KG1 (cell line): ENCODE results near the gene CAD.
"Not testable (repeated sequence)": the region's sequence is repeated elsewhere in the genome, so short reads cannot be mapped to it uniquely, and the experiment has no call there.

Experiments
- DNase-seq: peaks from one replicate; lab custom pipeline; 2025; lab: John Stamatoyannopoulos, UW

The CAD gene

GRCh38 chr2:27256855-27257454 lies 39.8 kb downstream of the CAD start:
- DNase-seq, result no peak

DNA sequence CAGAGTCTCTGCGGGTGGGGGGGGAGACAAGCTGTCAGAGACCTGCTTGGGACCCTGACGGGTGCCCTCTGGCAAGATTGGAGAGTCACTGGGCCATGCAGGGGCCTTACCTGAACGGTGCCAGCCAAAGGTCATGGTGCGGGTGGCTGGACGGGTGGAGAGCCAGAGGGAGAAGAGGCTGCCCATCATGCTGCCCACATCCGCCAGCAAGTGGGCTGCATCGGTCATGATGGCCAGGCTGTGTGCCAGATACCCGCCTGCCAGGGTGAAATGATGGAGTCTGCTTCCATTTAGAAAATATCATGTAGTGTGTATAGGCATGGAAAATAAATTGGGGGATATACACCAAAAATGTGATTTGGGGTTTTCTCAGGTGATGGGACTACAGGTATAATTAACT lies 40.9 kb downstream of the CAD start:
- DNase-seq, result no peak

DNA sequence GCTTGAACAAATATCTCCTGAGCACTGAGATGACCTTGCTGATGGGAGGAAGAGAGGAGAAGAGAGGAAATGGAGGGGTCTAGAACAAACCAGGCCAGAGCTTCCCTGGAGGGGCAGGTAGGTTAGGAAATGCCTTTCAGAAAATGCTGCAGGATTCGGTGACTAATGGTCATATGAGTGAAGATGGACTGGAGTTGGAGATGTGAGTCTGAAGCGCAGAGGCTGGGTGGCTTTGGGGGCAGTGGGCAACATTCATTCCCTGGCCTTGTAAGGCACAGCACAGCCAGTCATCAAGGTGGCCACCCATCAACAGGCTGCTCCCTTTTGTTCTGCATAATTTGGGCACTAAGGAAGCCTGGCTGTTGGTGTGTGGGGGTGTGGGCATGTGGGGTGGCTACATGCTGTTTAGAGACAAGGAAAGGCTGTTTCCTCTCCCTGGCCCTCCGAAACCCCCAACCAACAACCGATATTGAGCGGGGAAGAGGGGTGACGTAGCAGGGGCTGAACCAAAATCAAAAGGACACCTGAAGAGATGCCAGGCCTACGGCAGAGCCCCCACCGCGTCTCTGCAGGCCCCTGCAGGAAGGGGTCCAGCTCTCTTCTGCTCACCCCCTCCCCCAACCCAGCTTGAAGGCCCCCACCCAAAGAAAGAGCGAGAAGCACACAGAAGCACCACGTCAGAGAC lies 44.2 kb downstream of the CAD start:
- no peak for DNase-seq

DNA sequence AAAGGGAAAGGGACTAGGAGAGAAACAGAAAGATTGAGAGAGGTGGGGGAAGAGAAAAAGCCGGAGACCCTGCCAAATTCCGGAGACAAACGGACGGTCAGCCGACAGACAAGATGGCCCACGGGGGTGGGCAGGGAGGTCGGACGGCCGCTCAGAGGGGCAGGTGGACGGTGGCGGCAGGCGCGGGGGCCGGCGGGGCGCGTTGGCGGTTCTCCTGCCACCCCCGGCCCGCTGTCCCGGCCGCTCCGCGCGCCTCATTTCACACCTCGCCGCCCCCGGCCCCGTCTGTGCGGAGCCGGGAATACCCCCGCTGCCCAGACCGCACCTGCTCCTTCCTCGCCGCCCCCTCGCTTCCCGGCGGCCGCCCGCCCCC lies 44.7 kb downstream of the CAD start:
- DNase-seq, result no peak

GRCh38 chr2:27262379-27263286 lies 45.5 kb downstream of the CAD start, which contains the start of gene SLC30A3:
Gene SLC30A3 (minus strand): TSS chr2:27263047. CDS start chr2:27262906, 141 bp downstream.
- no peak for DNase-seq

DNA sequence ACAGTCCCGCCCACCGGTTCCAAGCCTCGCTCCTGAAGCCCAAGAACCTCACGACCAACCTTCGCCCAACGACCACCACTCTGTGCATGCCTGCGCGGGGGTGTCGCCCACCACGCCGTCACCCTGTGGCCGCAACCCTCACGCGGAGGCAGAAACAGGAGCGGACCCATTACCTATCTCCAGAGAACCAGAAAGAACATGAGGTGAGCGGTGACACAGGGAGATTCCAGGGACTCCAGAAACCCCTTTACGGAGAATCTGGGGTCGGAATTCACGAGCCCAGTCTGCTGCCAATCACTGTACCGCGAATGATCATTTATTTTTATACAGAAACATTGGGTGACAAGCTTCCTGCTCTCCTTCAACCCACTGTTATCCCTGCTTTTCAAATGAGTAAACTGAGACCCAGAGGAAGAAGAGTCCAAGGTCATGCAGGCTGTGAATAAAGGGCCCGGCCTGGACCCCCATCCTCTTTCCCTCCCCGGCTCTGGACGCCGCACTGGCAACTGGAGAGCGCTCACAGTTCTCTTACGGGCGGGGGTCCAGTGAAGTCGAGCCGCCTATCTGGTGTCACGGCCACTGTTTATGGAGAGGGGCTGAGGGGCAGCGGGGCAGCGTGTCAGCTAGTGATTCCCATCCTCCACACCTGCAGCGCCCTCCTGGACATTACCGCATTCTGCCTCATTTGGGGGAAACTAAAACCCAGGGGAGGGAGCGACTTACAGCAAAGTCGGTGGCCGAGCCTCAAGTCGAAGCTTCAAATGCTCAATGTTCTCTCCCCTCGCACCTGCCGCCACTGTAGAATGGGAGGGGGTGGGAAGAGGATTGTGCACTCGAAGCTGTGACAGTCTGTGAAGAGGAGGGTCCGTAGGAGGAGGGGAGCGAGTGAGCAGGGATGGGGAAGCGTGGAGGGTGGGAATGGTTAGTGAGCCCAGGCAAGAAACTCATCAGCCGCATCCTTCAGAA lies 46.4 kb downstream of the CAD start:
- no peak for DNase-seq

DNA sequence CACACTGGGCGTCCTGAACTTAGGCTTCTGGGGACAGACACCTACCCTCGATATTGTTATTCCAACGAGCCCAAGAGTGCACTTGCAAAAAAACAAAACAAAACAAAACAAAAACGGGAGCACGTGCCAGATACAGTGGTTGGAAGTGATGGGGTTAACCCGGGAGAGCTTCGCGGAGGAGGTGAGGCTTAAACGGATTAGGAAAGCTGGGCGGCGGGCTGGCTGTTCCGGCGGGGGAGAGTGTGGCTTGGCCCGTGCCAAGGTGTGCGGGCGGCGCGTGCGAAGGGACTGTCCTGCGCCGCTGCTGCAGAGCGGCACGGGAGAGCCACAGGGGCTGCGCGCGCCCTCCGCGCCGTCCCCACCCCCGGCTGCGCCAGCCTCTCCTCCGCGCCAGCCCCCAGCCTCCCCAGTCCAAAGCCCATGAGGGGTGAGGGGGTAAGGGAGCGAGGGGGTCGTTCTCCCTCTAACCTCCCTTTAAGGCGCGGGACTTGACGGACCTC lies 47.1 kb downstream of the CAD start:
- no peak for DNase-seq

- no peak for DNase-seq
These were observed 47.8 kb downstream of the CAD start for GRCh38 chr2:27264753-27265535.

DNA sequence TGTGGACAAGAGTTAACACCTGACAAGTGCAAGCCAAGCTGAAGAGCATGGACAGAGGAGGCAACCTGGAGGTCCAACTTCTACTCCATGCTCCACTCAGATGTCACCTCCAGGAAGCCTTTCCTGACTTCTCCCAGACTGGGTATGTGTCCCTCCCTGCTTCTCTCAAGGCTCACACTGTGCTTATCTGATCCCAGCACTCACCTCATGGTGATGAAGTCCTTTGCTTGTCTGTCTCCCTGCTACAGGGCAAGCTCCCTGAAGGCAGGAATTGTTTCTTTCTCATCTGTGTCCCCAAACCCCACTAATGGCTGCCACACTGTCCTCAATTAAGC lies 48.3 kb downstream of the CAD start:
- no peak for DNase-seq

GRCh38 chr2:27268296-27268695 lies 51.1 kb downstream of the CAD start:
- DNase-seq, result not testable (repeated sequence)

GRCh38 chr2:27270131-27270530 lies 53.0 kb downstream of the CAD start:
- no peak for DNase-seq

DNA sequence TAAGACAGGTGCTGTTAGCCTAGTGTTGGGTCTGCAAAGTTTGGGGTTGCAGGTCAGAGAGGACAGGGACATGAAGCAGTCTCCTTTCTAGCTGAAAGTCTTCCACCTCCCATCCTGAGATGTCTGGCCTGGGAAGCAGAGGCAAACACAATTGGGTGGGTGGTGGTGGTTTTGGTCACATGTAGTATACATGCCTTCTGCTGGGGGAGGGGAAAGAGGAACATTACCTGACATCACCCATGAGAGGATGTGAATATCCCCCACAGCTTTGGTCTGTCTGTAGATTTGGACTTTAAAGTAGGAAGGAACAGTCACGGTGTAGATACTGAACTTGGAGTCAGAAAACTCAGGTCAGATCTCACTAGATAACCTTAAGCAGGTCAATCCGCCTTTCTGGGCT lies 53.5 kb downstream of the CAD start:
- no peak for DNase-seq

DNA sequence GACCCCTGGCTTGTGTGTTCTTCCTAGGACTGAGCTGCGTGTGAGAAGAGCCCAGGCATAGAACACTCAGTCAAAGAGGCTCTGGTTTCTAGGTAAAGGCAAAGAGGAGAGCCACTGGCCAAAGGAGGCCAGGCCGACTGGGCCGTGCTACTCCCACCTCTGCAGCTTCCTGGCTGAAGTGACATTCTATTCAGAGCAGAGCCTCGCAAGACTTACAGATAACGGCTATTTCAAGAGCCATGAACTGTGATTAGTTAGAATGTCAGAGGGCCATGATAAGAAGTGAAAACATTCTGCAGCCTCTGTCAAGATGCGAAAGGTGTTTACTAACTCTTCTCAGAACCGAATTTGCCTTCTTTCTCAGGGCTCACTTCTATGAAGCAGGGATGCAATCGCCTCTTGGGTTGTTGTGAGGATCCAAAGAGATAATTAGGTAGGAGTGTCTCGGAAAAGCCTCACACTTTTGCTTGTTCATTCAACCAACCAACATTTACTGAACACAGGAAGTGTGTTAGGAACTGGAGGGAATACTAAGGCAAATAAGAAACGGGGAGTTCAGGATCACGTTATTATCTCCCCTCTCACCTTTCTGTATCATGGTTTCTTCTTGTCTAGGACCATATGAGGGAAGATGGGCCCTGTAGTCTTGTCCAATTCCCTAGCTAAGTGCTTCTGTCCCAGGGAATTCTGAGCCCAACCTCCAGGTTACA lies 54.6 kb downstream of the CAD start:
- DNase-seq, result no peak

DNA sequence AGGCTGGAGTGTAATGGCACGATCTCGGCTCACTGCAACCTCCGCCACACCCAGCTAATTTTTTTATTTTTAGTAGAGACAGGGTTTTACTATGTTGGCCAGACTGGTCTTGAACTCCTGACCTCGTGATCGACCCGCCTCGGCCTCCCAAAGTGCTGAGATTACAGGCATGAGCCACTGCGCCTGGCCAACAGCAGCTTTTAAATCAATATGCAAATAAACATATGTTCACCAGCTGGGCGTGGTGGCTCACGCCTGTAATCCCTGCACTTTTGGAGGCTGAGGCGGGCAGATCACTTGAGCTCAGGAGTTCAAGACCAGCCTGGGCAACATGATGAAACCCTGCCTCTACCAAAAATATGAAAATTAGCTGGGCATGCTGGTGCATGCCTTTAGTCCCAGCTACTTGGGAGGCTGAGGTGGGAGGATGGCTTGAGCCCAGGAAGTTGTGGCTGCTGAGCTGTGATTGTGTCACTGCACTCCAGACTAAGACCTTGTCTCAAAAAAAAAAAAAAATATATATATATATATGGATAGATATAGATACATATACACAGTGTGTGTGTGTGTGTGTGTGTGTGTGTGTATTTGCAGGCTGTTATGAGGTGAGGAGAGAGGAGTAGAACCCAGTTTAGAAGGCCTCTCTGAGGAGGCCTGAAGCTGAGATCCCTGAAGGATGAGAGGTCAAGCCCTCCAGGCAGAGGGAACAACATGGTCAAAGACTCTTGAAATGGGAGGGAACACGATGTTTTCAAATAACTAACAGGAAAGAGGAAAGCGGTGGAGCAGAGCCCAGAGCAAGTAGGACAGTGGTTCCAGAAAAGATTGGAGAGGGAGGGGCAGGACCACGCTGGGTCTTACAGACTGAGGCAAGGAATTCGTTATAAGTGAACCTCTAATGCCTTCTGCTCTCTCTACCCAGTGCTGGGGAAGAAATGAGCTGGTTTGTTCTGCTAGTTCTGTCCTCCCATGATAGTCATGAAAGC lies 55.7 kb downstream of the CAD start:
- DNase-seq, result not testable (repeated sequence)

DNA sequence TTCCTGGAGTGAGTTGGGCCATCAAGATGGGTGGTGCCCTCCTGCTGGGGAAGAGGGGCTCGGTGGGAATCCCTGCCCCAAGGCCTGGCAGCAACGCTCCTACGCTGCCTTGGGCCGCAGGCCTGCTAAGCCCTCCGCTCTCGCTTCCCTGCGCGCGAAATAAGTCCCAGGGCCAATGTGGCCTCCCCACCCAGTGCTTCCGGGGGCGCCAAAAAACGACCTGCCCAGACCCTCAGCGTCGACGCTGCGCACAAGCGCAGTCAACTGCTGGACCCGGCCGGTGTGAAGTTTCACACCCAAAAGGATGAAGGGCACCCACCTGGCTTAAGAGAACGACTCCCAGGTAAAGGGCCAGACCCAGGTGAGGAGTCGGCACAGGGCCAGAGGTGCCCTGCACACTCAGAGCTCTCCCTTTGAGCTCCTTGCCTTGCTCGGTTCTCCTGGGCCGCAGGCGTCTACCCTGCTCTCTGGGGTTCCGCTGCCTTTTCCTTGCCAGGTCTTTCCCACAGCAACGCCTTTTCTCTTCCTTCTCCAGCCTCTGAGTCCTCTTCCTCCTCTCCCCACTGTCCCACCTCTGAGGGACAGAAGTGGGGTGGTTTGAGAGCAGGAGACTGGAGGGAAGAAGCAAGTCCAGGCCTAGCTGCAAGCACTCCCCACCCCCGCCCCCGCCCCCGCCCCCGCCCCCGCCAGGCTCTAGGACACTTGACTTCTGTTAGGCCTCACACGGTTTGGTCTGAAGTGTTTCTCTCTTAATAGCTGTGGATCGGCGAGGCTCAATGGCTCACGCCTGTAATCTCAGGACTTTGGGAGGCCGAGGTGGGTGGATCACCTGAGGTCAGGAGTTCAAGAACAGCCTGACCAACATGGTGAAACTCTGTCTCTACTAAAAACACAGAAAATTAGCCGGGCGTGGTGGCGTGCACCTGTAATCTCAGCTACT lies 58.3 kb downstream of the CAD start, which contains the start of gene DNAJC5G:
Gene DNAJC5G, plus strand, starts transcription at position 223 of the 940 bp plus-strand sequence. CDS start 1,296 bp downstream, outside the sequence.
- DNase-seq, result no peak

GRCh38 chr2:27278010-27278409 lies 60.8 kb downstream of the CAD start:
- DNase-seq, result no peak

GRCh38 chr2:27280826-27281225 lies 63.7 kb downstream of the CAD start:
- no peak for DNase-seq

DNA sequence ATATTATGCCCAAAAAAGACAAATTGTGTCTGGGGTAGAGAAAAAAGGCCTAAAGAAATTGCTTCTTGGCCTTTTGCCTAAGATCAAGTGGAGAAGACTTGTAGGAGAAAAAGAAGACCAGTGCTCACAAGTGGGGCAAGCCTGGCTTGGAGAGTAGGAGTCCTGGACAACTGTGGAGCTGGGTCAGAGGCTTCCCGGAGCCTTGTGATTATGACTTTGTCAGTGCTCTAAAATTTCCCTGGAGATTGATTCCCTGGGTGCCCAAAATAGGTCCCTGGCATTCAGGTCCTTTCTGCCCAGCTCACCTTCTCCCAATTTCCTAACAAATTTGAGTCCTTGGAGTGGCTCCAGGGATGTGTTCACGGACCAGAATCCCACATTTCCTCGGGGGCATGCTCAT lies 64.3 kb downstream of the CAD start:
- DNase-seq, result no peak
